Activated CD8-positive, alpha-beta memory T cell treated with anti-CD3 and anti-CD28 coated beads, Interleukin-2, amount 10 ng/mL, durations not matched to agents 7 days and 5 days (primary cell): ENCODE data around the gene HIPK2. TPM values are rescaled to one million over a fixed set of nuclear protein-coding genes. Genes with fewer than 3 reads are reported as not detected.

Experiments
- ATAC-seq: fragments of 150-1000 bp; cut with Tn5 transposase; one replicate; pipeline ENCODE4 v1.10.0; 2021; ENCODE audit warnings: moderate library complexity
- CTCF ChIA-PET: fragments of 350-600 bp; sonication (Branson Sonifier 250); formaldehyde crosslinking; loops from one replicate; lab custom pipeline; 2021; ENCODE audit warnings: antibody characterized with exemption; lab: Charles Lee
- DNase-seq: peaks from one replicate; pipeline ENCODE4 v3.0.0-alpha.2; 2020
- H3K27ac Mint-ChIP-seq: one replicate; pipeline ENCODE4 v1.8.0; 2021; ENCODE audit warnings: mild to moderate bottlenecking, mixed read lengths
- H3K27me3 Mint-ChIP-seq: one replicate; pipeline ENCODE4 v1.8.0; 2021; ENCODE audit warnings: mixed read lengths
- H3K36me3 Mint-ChIP-seq: one replicate; pipeline ENCODE4 v1.8.0; 2021; ENCODE audit warnings: mild to moderate bottlenecking, mixed read lengths
- H3K4me1 Mint-ChIP-seq: one replicate; pipeline ENCODE4 v1.8.0; 2021; ENCODE audit warnings: mixed read lengths
- H3K4me3 Mint-ChIP-seq: one replicate; pipeline ENCODE4 v1.8.0; 2021; ENCODE audit warnings: mild to moderate bottlenecking, moderate library complexity, mixed read lengths
- H3K9me3 Mint-ChIP-seq: one replicate; pipeline ENCODE4 v1.8.0; 2022; ENCODE audit warnings: low read depth, mixed read lengths
- total RNA-seq, 2 experiments: library from RNA; stranded (reverse); gene quantifications; one replicate each; pipeline ENCODE4 v1.2.3, GENCODE V29; 2021

HIPK2 gene
- total RNA-seq, 2 experiments from 2014 or later, result 20.2 to 21.4 TPM

GRCh38 chr7:139758388-139758787, 19.4 kb downstream of the HIPK2 start:
- CTCF ChIA-PET, result no interaction called here
- Mint-ChIP-seq H3K36me3 (peaks cover 9% of the 10 kb centered on the region), H3K4me1 (peaks cover 12% of the 10 kb centered on the region), H3K4me3 (no peak overlapping the region), H3K27ac (no peak overlapping the region), H3K9me3 (no peaks in the 10 kb centered on the region), H3K27me3 (no peaks in the 10 kb centered on the region)
- ATAC-seq (no peak), DNase-seq (peak; percentile 19)

GRCh38 chr7:139757968-139758367, 19.8 kb downstream of the HIPK2 start:
- DNase-seq (no peak), ATAC-seq (no peak)
- Mint-ChIP-seq H3K27me3 (no peaks in the 10 kb centered on the region), H3K36me3 (peaks cover 9% of the 10 kb centered on the region), H3K4me3 (no peak overlapping the region), H3K4me1 (peaks cover 10% of the 10 kb centered on the region), H3K9me3 (no peaks in the 10 kb centered on the region), H3K27ac (no peak overlapping the region)
- CTCF ChIA-PET, result interaction anchor here (0.7 kb wide), 1 partner anchor 156 kb away, joined by 3 read pairs; no protein-coding TSS in a partner anchor

GRCh38 chr7:139753693-139754111, 24.1 kb downstream of the HIPK2 start:
- CTCF ChIA-PET, result no interaction called here
- peaks cover 3% of the 10 kb centered on the region for H3K36me3 Mint-ChIP-seq
- no peak overlapping the region for H3K4me3 Mint-ChIP-seq
- no peak for ATAC-seq
- no peaks in the 10 kb centered on the region for H3K27me3 Mint-ChIP-seq
- no peaks in the 10 kb centered on the region for H3K9me3 Mint-ChIP-seq
- H3K4me1 Mint-ChIP-seq, result peaks cover 7% of the 10 kb centered on the region
- peak; percentile 7 for DNase-seq
- no peak overlapping the region for H3K27ac Mint-ChIP-seq

GRCh38 chr7:139753081-139753692, 24.6 kb downstream of the HIPK2 start:
- no peaks in the 10 kb centered on the region for H3K27me3 Mint-ChIP-seq
- H3K36me3 Mint-ChIP-seq, result peaks cover 1% of the 10 kb centered on the region
- no peak overlapping the region for H3K27ac Mint-ChIP-seq
- CTCF ChIA-PET, result no interaction called here
- no peaks in the 10 kb centered on the region for H3K9me3 Mint-ChIP-seq
- H3K4me1 Mint-ChIP-seq, result peaks cover 7% of the 10 kb centered on the region
- DNase-seq (peak; percentile 5), ATAC-seq (no peak)
- H3K4me3 Mint-ChIP-seq, result no peak overlapping the region

GRCh38 chr7:139752604-139753003, 25.2 kb downstream of the HIPK2 start:
- CTCF ChIA-PET, result no interaction called here
- Mint-ChIP-seq H3K27me3 (no peaks in the 10 kb centered on the region), H3K36me3 (peaks cover 1% of the 10 kb centered on the region), H3K4me3 (no peak overlapping the region), H3K9me3 (no peaks in the 10 kb centered on the region), H3K4me1 (peaks cover 7% of the 10 kb centered on the region), H3K27ac (no peak overlapping the region)
- DNase-seq (no peak), ATAC-seq (no peak)

GRCh38 chr7:139752148-139752547, 25.6 kb downstream of the HIPK2 start:
- ATAC-seq (no peak), DNase-seq (peak; percentile 26)
- H3K4me3 Mint-ChIP-seq, result no peak overlapping the region
- H3K4me1 Mint-ChIP-seq, result peaks cover 7% of the 10 kb centered on the region
- CTCF ChIA-PET, result no interaction called here
- no peaks in the 10 kb centered on the region for H3K9me3 Mint-ChIP-seq
- H3K27me3 Mint-ChIP-seq, result no peaks in the 10 kb centered on the region
- H3K27ac Mint-ChIP-seq, result no peak overlapping the region
- peaks cover 1% of the 10 kb centered on the region for H3K36me3 Mint-ChIP-seq

- Mint-ChIP-seq H3K27ac (no peak overlapping the region), H3K36me3 (peaks cover 1% of the 10 kb centered on the region), H3K4me3 (no peak overlapping the region), H3K4me1 (peaks cover 7% of the 10 kb centered on the region), H3K27me3 (no peaks in the 10 kb centered on the region), H3K9me3 (no peaks in the 10 kb centered on the region)
- ATAC-seq (no peak), DNase-seq (peak; percentile 53)
- CTCF ChIA-PET, result no interaction called here
These were observed 27.2 kb downstream of the HIPK2 start for GRCh38 chr7:139750459-139751095.

GRCh38 chr7:139749545-139749944, 28.3 kb downstream of the HIPK2 start:
- Mint-ChIP-seq H3K36me3 (peaks cover 1% of the 10 kb centered on the region), H3K9me3 (no peaks in the 10 kb centered on the region), H3K27me3 (no peaks in the 10 kb centered on the region), H3K4me3 (no peak overlapping the region), H3K27ac (no peak overlapping the region), H3K4me1 (peaks cover 7% of the 10 kb centered on the region)
- no peak for ATAC-seq
- CTCF ChIA-PET, result no interaction called here
- peak; percentile 35 for DNase-seq

- Mint-ChIP-seq H3K27ac (no peak overlapping the region), H3K36me3 (peaks cover 3% of the 10 kb centered on the region), H3K9me3 (no peaks in the 10 kb centered on the region), H3K4me1 (peaks cover 10% of the 10 kb centered on the region), H3K27me3 (no peaks in the 10 kb centered on the region), H3K4me3 (no peak overlapping the region)
- CTCF ChIA-PET, result no interaction called here
- ATAC-seq, result no peak
- no peak for DNase-seq
These were observed 28.9 kb downstream of the HIPK2 start for GRCh38 chr7:139748941-139749340.

GRCh38 chr7:139748373-139748765, 29.4 kb downstream of the HIPK2 start:
- no peak overlapping the region for H3K27ac Mint-ChIP-seq
- CTCF ChIA-PET, result no interaction called here
- peaks cover 3% of the 10 kb centered on the region for H3K36me3 Mint-ChIP-seq
- DNase-seq, result peak; percentile 19
- H3K9me3 Mint-ChIP-seq, result no peaks in the 10 kb centered on the region
- H3K27me3 Mint-ChIP-seq, result no peaks in the 10 kb centered on the region
- no peak for ATAC-seq
- peaks cover 10% of the 10 kb centered on the region for H3K4me1 Mint-ChIP-seq
- no peak overlapping the region for H3K4me3 Mint-ChIP-seq

- Mint-ChIP-seq H3K27ac (no peak overlapping the region), H3K27me3 (no peaks in the 10 kb centered on the region), H3K4me1 (peaks cover 10% of the 10 kb centered on the region), H3K9me3 (no peaks in the 10 kb centered on the region), H3K4me3 (no peak overlapping the region), H3K36me3 (peaks cover 3% of the 10 kb centered on the region)
- ATAC-seq (no peak), DNase-seq (peak; percentile 25)
- CTCF ChIA-PET, result no interaction called here
These were observed 30.0 kb downstream of the HIPK2 start for GRCh38 chr7:139747662-139748372.

- CTCF ChIA-PET, result no interaction called here
- DNase-seq, result peak; percentile 8
- H3K36me3 Mint-ChIP-seq, result peaks cover 2% of the 10 kb centered on the region
- H3K4me3 Mint-ChIP-seq, result no peak overlapping the region
- H3K27me3 Mint-ChIP-seq, result no peaks in the 10 kb centered on the region
- ATAC-seq, result no peak
- H3K27ac Mint-ChIP-seq, result no peak overlapping the region
- H3K4me1 Mint-ChIP-seq, result peaks cover 10% of the 10 kb centered on the region
- H3K9me3 Mint-ChIP-seq, result no peaks in the 10 kb centered on the region
These were observed 31.1 kb downstream of the HIPK2 start for GRCh38 chr7:139746652-139747051.

GRCh38 chr7:139745678-139746143, 32.1 kb downstream of the HIPK2 start:
- ATAC-seq (no peak), DNase-seq (peak; percentile 33)
- Mint-ChIP-seq H3K27me3 (no peaks in the 10 kb centered on the region), H3K27ac (no peak overlapping the region), H3K4me3 (no peak overlapping the region), H3K9me3 (no peaks in the 10 kb centered on the region), H3K36me3 (peaks cover 2% of the 10 kb centered on the region), H3K4me1 (peaks cover 7% of the 10 kb centered on the region)
- CTCF ChIA-PET, result no interaction called here
